Activated T-cell treated with anti-CD3 and anti-CD28 coated beads, Interleukin-2, amount 50 U/mL, for 4 hours (primary cell): Measurements from ENCODE around the gene PRDM16. TPM values are rescaled to one million over a fixed set of nuclear protein-coding genes. Genes with fewer than 3 reads are reported as not detected.

Experiments used
- ATAC-seq, 2 donors: fragments of 200-7000 bp; cut with Tn5 transposase; one replicate each; pipeline ENCODE4 v1.10.0; 2021
- DNase-seq: peaks from one replicate; pipeline ENCODE4 v3.0.0-alpha.2; 2020
- H3K27me3 Mint-ChIP-seq: one replicate; pipeline ENCODE4 v1.8.0; 2021; ENCODE audit warnings: low read depth, mixed read lengths
- H3K36me3 Mint-ChIP-seq: one replicate; pipeline ENCODE4 v1.8.0; 2022; ENCODE audit warnings: mixed read lengths; ENCODE audit not compliant: insufficient read depth
- H3K4me1 Mint-ChIP-seq: one replicate; pipeline ENCODE4 v1.8.0; 2021; ENCODE audit warnings: low read depth, mixed read lengths
- H3K4me3 Mint-ChIP-seq: one replicate; pipeline ENCODE4 v1.8.0; 2021; ENCODE audit warnings: mild to moderate bottlenecking, moderate library complexity, mixed read lengths
- H3K9me3 Mint-ChIP-seq: one replicate; pipeline ENCODE4 v1.8.0; 2021; ENCODE audit warnings: mixed read lengths
- total RNA-seq, 3 donors: library from RNA; stranded (reverse); gene quantifications; one replicate each; pipeline ENCODE4 v1.2.1, GENCODE V29; 2021

PRDM16 gene
- total RNA-seq, 3 donors from 2014 or later: 0.05 to 0.22 TPM; not detected in 1

GRCh38 chr1:3482378-3482849, 413.4 kb downstream of the PRDM16 start:
- Mint-ChIP-seq H3K4me3 (no peak overlapping the region), H3K36me3 (no peaks in the 10 kb centered on the region), H3K27me3 (no peaks in the 10 kb centered on the region), H3K9me3 (no peaks in the 10 kb centered on the region), H3K4me1 (peaks cover 1% of the 10 kb centered on the region)
- DNase-seq (no peak), ATAC-seq (peak; percentile 42 to 52)

- ATAC-seq: no peak
Observed at GRCh38 chr1:3483380-3483779, 414.4 kb downstream of the PRDM16 start.

GRCh38 chr1:3483801-3484444, 414.9 kb downstream of the PRDM16 start:
- H3K4me1 Mint-ChIP-seq: peaks cover 1% of the 10 kb centered on the region
- ATAC-seq: peak; percentile 45 to 58
- H3K36me3 Mint-ChIP-seq: peaks cover 4% of the 10 kb centered on the region
- H3K4me3 Mint-ChIP-seq: no peak overlapping the region
- DNase-seq: peak; percentile 20
- H3K27me3 Mint-ChIP-seq: no peaks in the 10 kb centered on the region
- peaks cover 12% of the 10 kb centered on the region for H3K9me3 Mint-ChIP-seq

More at GRCh38 chr1:3483380-3483779, 414.4 kb downstream of the PRDM16 start:
- Mint-ChIP-seq H3K4me1 (peaks cover 1% of the 10 kb centered on the region), H3K4me3 (no peak overlapping the region), H3K9me3 (peaks cover 6% of the 10 kb centered on the region), H3K27me3 (no peaks in the 10 kb centered on the region), H3K36me3 (no peaks in the 10 kb centered on the region)
- no peak for DNase-seq

- Mint-ChIP-seq H3K36me3 (peaks cover 6% of the 10 kb centered on the region), H3K4me3 (no peak overlapping the region), H3K9me3 (peaks cover 13% of the 10 kb centered on the region), H3K4me1 (peaks cover 1% of the 10 kb centered on the region), H3K27me3 (no peaks in the 10 kb centered on the region)
- ATAC-seq (no peak), DNase-seq (no peak)
Observed at GRCh38 chr1:3485016-3485415, 416.0 kb downstream of the PRDM16 start.

Other genes starting within 250 kb of the PRDM16 start
- gene ACTRT2, start 47.7 kb upstream of the PRDM16 start, total RNA-seq: not detected